HepG2 (cell line): ENCODE results near the gene NRGN. TPM values are rescaled to one million over a fixed set of nuclear protein-coding genes. Genes with fewer than 3 reads are reported as not detected.

Source experiments
- BORCS8-MEF2B ChIP-seq: sonication (generic); formaldehyde crosslinking; IDR thresholded peaks from 2 replicates; pipeline ENCODE4 v1.8.0; 2022; ENCODE audit warnings: mild to moderate bottlenecking, missing genetic modification reagents
- CBX1 ChIP-seq: IDR thresholded peaks from one replicate; pipeline ENCODE4 v1.6.1; 2016; ENCODE audit warnings: antibody characterized with exemption, low read depth
- FIP1L1 ChIP-seq: fragments of 200-400 bp; formaldehyde crosslinking; IDR thresholded peaks from 2 replicates; pipeline ENCODE4 v1.6.1; 2018; ENCODE audit warnings: low read depth, mild to moderate bottlenecking, low read length, moderate library complexity, borderline replicate concordance; ENCODE audit not compliant: insufficient read depth
- ISX ChIP-seq: sonication (generic); formaldehyde crosslinking; conservative IDR thresholded peaks from 2 replicates; pipeline ENCODE4 v1.5.0; 2020; ENCODE audit warnings: missing genetic modification reagents
- JDP2 ChIP-seq: sonication (generic); formaldehyde crosslinking; IDR thresholded peaks from 2 replicates; pipeline ENCODE4 v1.8.1; 2022; ENCODE audit warnings: missing genetic modification reagents, borderline replicate concordance
- KAT8 ChIP-seq: IDR thresholded peaks from 2 replicates; pipeline ENCODE4 v1.6.1; 2016; ENCODE audit warnings: missing genetic modification reagents, missing compliant biosample characterization
- KLF13 ChIP-seq: sonication (generic); formaldehyde crosslinking; IDR thresholded peaks from 2 replicates; pipeline ENCODE4 v1.4.0; 2020; ENCODE audit warnings: mild to moderate bottlenecking, missing genetic modification reagents
- NFYC ChIP-seq: IDR thresholded peaks from 2 replicates; pipeline ENCODE4 v1.6.1; 2016; ENCODE audit warnings: missing genetic modification reagents, missing compliant biosample characterization
- PRPF4 ChIP-seq: fragments of 200-400 bp; formaldehyde crosslinking; IDR thresholded peaks from 2 replicates; pipeline ENCODE4 v1.6.1; 2016; ENCODE audit warnings: low read length, low read depth; ENCODE audit not compliant: poor library complexity, severe bottlenecking
- ZNF326 ChIP-seq: sonication (generic); formaldehyde crosslinking; IDR thresholded peaks from 2 replicates; pipeline ENCODE4 v1.4.0; 2020; ENCODE audit warnings: missing genetic modification reagents, borderline replicate concordance
- ZNF431 ChIP-seq: sonication (generic); formaldehyde crosslinking; IDR thresholded peaks from 2 replicates; pipeline ENCODE4 v1.9.0; 2022; ENCODE audit warnings: missing genetic modification reagents, low read depth, mild to moderate bottlenecking, borderline replicate concordance
- ZNF776 ChIP-seq: sonication (generic); formaldehyde crosslinking; IDR thresholded peaks from 2 replicates; pipeline ENCODE4 v1.4.0; 2020; ENCODE audit warnings: mild to moderate bottlenecking, missing genetic modification reagents
- ZSCAN9 ChIP-seq: IDR thresholded peaks from 2 replicates; pipeline ENCODE4 v1.6.1; 2016; ENCODE audit warnings: borderline replicate concordance
- polyA plus RNA-seq, 8 experiments: library from polyadenylated mRNA; depleted of rRNA in 3 of 8; stranded (reverse) in 7 of 8; unstranded in 1 of 8; fragments of >200 nt; fragmentation: Illumina TruSeq in 4 of 8; extraction: Trizol in 4 of 8; gene quantifications; 2 replicates each; pipeline versions ENCODE4 v1.2.1 to v1.2.3, GENCODE V29; 2011 to 2016; ENCODE audit warnings: low read depth in 4 of 8, missing spikeins in 1 of 8, mixed read lengths in 1 of 8; ENCODE audit not compliant: insufficient read depth in 1 of 8
- total RNA-seq, 5 experiments: library from RNA; depleted of rRNA; stranded (reverse); fragments of >200 nt; fragmentation: Illumina TruSeq; extraction: Trizol; gene quantifications; 2 replicates each; pipeline ENCODE4 v1.2.3, GENCODE V29; 2016; ENCODE audit warnings: low read depth in 1 of 5
- TF ChIP-seq, protein P1 (sequence below), 2 experiments: sonication (generic) in 1 of 2; formaldehyde crosslinking in 1 of 2; IDR thresholded peaks; 2 replicates each; pipeline versions ENCODE4 v1.4.0 to v1.6.1; 2016 to 2020; ENCODE audit warnings: borderline replicate concordance in 1 of 2, low read depth in 1 of 2, mild to moderate bottlenecking in 1 of 2, missing genetic modification reagents in 1 of 2
- TF ChIP-seq, protein P2 (sequence below): sonication (generic); formaldehyde crosslinking; IDR thresholded peaks from 2 replicates; pipeline ENCODE4 v1.8.0; 2022; ENCODE audit warnings: mild to moderate bottlenecking, missing genetic modification reagents; ENCODE audit not compliant: insufficient replicate concordance

NRGN gene
- total and polyA plus RNA-seq, 2 of the 13 experiments (the other 11 are each of a cell fraction or from before 2014, with no cell fraction given): 0.22 TPM; not detected in 1

DNA sequence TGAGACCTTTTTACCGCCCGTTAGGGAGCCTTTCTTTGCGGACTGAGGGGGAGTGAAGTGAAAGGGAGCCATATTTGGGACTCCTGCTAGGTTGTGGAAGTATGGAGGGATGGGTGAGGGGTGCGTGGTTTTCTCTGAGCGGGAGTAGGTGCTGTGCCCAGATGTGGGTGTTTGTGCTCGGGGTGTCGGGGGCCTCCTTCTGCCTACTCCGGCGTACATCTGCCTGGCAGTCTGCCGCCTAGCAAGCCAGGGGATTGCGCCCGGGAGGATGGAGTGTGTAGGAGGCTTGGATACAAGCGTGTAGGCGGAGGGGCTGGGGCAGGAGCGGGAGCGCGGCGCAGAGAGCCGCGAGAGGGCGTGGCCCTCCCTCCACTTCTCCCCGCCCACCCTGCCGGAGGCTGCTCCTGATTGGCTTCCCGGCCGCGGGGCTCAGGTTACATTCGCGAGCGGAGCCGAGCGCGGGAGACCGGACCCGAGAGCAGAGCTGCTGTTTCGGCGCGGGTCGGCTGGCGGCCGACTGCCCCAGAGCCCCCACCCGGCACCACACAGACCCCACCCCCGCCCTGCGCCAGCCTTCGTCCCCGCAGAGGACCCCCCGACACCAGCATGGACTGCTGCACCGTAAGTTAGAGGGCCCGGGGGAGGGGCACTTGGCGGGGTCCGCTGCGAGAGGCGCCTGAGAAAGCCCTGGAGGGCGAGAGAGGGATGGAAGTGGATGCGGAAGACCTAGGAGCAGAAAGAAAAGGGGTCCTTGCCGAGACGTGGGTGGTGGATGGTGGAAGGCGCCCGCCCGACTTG is at the start of gene NRGN (continued):
- TF ChIP-seq, protein P1, sequence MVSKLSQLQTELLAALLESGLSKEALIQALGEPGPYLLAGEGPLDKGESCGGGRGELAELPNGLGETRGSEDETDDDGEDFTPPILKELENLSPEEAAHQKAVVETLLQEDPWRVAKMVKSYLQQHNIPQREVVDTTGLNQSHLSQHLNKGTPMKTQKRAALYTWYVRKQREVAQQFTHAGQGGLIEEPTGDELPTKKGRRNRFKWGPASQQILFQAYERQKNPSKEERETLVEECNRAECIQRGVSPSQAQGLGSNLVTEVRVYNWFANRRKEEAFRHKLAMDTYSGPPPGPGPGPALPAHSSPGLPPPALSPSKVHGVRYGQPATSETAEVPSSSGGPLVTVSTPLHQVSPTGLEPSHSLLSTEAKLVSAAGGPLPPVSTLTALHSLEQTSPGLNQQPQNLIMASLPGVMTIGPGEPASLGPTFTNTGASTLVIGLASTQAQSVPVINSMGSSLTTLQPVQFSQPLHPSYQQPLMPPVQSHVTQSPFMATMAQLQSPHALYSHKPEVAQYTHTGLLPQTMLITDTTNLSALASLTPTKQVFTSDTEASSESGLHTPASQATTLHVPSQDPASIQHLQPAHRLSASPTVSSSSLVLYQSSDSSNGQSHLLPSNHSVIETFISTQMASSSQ (IDR thresholded peaks at IDR 0.05; ENCODE audit: low read depth): no peak
- TF ChIP-seq, protein P1 (CRISPR knock-in tag; IDR thresholded peaks at IDR 0.05; ENCODE audit: borderline replicate concordance): no peak
- peak; percentile 75 for TF ChIP-seq NFYC (CRISPR knock-in tag)
- no peak for TF ChIP-seq ZNF326 (CRISPR knock-in tag)
- TF ChIP-seq KLF13 (CRISPR knock-in tag): no peak
- no peak for TF ChIP-seq ZSCAN9 (CRISPR knock-in tag)
- no peak for TF ChIP-seq JDP2
- no peak for TF ChIP-seq CBX1
- no peak for TF ChIP-seq ZNF431
- no peak for TF ChIP-seq ISX (CRISPR knock-in tag)
- no peak for TF ChIP-seq PRPF4
- no peak for TF ChIP-seq FIP1L1
- TF ChIP-seq, protein P2, sequence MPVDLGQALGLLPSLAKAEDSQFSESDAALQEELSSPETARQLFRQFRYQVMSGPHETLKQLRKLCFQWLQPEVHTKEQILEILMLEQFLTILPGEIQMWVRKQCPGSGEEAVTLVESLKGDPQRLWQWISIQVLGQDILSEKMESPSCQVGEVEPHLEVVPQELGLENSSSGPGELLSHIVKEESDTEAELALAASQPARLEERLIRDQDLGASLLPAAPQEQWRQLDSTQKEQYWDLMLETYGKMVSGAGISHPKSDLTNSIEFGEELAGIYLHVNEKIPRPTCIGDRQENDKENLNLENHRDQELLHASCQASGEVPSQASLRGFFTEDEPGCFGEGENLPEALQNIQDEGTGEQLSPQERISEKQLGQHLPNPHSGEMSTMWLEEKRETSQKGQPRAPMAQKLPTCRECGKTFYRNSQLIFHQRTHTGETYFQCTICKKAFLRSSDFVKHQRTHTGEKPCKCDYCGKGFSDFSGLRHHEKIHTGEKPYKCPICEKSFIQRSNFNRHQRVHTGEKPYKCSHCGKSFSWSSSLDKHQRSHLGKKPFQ (CRISPR knock-in tag): no peak
- 0 out of 2 replicates have a peak, but pooled peaks have one; percentile 28 for TF ChIP-seq ZNF776 (CRISPR knock-in tag)
- no peak for TF ChIP-seq KAT8 (CRISPR knock-in tag)
- TF ChIP-seq BORCS8-MEF2B: no peak
